ENCODE data around the gene TMCC3. TPM values are rescaled to one million over a fixed set of nuclear protein-coding genes. Genes with fewer than 3 reads are reported as not detected.

Gene TMCC3
- total RNA-seq, 1 experiment from 2014 or later = 0.62 TPM

GRCh38 chr12:94590428-94590827 lies 59.9 kb downstream of the TMCC3 start:
- DNase-seq = peak; percentile 54
- Histone ChIP-seq H3K27me3 (ENCODE audit: control insufficient read depth, insufficient read depth, low read length) (no peaks in the 10 kb centered on the region), H3K36me3 (replicated peaks; ENCODE audit: control insufficient read depth, insufficient read depth, low read length) (no peaks in the 10 kb centered on the region), H3K4me3 (ENCODE audit: insufficient read depth, low read depth, low read length) (no peak overlapping the region)

GRCh38 chr12:94589591-94590001 lies 60.8 kb downstream of the TMCC3 start:
- Histone ChIP-seq H3K36me3 (replicated peaks; ENCODE audit: control insufficient read depth, insufficient read depth, low read length) (no peaks in the 10 kb centered on the region), H3K4me3 (ENCODE audit: insufficient read depth, low read depth, low read length) (no peak overlapping the region), H3K27me3 (ENCODE audit: control insufficient read depth, insufficient read depth, low read length) (no peaks in the 10 kb centered on the region)
- no peak for DNase-seq

GRCh38 chr12:94588346-94588745 lies 62.0 kb downstream of the TMCC3 start:
- Histone ChIP-seq H3K4me3 (ENCODE audit: insufficient read depth, low read depth, low read length) (no peak overlapping the region), H3K36me3 (replicated peaks; ENCODE audit: control insufficient read depth, insufficient read depth, low read length) (no peaks in the 10 kb centered on the region), H3K27me3 (ENCODE audit: control insufficient read depth, insufficient read depth, low read length) (no peaks in the 10 kb centered on the region)
- no peak for DNase-seq

DNA sequence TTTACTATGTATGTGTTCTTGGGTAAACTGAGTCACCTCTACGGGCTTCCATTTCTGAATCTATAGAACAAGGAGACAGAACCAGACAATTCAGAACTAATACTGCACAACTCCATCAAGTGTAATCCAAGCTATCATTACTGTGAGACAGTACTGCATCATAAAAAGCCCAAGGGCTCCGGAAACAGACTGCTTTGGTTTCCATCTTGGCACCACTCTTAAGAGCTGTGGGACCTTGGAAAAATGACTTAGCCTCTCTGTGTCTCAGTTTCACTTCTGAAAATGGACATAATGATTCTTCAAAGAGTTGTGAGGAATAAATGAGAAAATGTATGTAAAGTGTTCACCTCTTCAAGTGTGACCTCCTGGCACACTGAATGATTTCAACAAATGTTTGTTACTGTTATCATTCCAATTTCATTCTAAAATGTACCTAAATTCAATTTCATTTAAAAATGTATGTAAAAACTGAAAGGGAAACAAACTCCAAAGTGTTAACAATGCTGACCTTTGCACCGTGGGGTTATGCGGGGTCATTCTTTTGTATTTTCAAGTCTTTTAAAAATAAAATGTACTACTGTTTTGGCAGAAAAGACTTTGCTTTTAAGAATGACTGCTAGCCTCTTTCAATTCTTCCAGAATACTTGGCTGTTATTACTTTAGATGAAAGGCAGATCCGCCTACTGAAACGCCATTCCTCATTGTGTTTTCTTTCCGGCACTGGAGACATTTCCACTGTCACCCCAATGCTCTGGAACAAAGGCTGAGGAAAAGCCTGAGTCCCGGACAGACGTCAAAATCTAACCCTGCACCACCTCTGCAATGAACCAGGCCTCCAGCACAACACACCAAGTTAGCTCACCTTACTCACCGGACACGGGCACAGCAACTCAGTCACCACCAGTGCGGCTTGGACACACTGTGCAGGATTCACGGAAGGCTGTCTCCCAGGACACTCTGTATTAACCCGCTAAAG lies 62.8 kb downstream of the TMCC3 start:
- no peaks in the 10 kb centered on the region for H3K27me3 ChIP-seq (ENCODE audit: control insufficient read depth, insufficient read depth, low read length)
- DNase-seq = no peak
- no peaks in the 10 kb centered on the region for H3K36me3 ChIP-seq (replicated peaks; ENCODE audit: control insufficient read depth, insufficient read depth, low read length)
- no peak overlapping the region for H3K4me3 ChIP-seq (ENCODE audit: insufficient read depth, low read depth, low read length)

- Histone ChIP-seq H3K36me3 (replicated peaks; ENCODE audit: control insufficient read depth, insufficient read depth, low read length) (no peaks in the 10 kb centered on the region), H3K27me3 (ENCODE audit: control insufficient read depth, insufficient read depth, low read length) (no peaks in the 10 kb centered on the region), H3K4me3 (ENCODE audit: insufficient read depth, low read depth, low read length) (no peak overlapping the region)
- no peak for DNase-seq
These were observed 63.6 kb downstream of the TMCC3 start for GRCh38 chr12:94586589-94587259.

- Histone ChIP-seq H3K36me3 (replicated peaks; ENCODE audit: control insufficient read depth, insufficient read depth, low read length) (no peaks in the 10 kb centered on the region), H3K27me3 (ENCODE audit: control insufficient read depth, insufficient read depth, low read length) (no peaks in the 10 kb centered on the region), H3K4me3 (ENCODE audit: insufficient read depth, low read depth, low read length) (no peak overlapping the region)
- DNase-seq = no peak
These were observed 64.7 kb downstream of the TMCC3 start for GRCh38 chr12:94585626-94586025.

DNA sequence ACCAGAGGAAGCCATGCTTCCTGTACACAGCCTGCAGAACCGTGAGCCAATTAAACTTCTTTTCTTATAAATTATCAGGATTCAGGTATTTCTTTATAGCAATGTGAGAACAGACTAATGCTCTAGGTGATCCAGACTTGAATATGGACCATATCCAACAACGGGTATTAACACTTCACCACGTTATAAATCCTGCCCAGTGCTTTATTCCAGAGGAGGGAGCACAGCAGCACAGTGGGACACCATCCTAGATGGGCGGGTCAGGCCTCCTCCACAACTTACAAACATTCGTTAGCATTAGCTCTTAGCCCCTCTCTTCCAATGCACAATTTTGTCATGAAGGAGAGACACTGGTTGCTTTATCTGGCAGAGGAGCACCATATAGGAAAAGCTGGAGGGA lies 66.0 kb downstream of the TMCC3 start:
- H3K4me3 ChIP-seq (ENCODE audit: insufficient read depth, low read depth, low read length) = no peak overlapping the region
- DNase-seq = no peak
- no peaks in the 10 kb centered on the region for H3K36me3 ChIP-seq (replicated peaks; ENCODE audit: control insufficient read depth, insufficient read depth, low read length)
- no peaks in the 10 kb centered on the region for H3K27me3 ChIP-seq (ENCODE audit: control insufficient read depth, insufficient read depth, low read length)

GRCh38 chr12:94582591-94582990 lies 67.8 kb downstream of the TMCC3 start:
- Histone ChIP-seq H3K27me3 (ENCODE audit: control insufficient read depth, insufficient read depth, low read length) (no peaks in the 10 kb centered on the region), H3K36me3 (replicated peaks; ENCODE audit: control insufficient read depth, insufficient read depth, low read length) (no peaks in the 10 kb centered on the region), H3K4me3 (ENCODE audit: insufficient read depth, low read depth, low read length) (no peak overlapping the region)
- no peak for DNase-seq

DNA sequence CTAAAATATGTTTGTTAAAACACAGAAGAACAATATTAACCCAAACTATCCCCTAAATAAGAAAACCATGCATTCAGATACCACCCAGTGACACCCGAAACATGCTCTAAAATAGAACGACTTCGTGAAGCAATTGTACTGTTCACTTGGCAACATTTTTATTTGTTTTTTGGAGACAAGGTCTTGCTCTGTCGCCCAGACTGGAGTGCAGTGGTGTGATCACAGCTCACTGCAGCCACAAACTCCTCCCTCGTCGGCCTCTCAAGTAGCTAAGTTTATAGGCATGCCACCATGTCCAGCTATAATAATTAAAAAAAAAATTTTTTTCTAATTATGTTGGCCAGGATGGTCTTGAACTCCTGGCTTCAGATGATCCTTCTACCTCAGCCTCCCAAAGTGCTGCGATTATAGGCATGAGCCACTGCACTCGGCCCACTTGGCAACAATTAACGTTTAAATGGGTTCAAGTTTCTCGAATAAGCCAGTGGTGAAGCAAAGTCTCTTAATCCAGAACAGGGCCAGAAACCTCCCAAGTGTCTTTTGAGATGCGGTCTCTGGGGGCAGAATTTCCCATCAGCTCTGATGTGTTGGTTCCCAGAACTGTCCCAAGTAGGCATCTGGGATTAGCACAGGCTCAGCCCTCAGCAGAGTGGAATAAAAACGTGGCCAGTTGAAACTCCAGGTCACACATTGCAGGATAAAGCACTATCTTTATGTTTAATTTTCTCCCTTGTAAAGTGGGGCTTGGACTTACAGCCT lies 74.5 kb downstream of the TMCC3 start:
- H3K27me3 ChIP-seq (ENCODE audit: control insufficient read depth, insufficient read depth, low read length) = no peaks in the 10 kb centered on the region
- no peak overlapping the region for H3K4me3 ChIP-seq (ENCODE audit: insufficient read depth, low read depth, low read length)
- no peaks in the 10 kb centered on the region for H3K36me3 ChIP-seq (replicated peaks; ENCODE audit: control insufficient read depth, insufficient read depth, low read length)
- peak; percentile 38 for DNase-seq

DNA sequence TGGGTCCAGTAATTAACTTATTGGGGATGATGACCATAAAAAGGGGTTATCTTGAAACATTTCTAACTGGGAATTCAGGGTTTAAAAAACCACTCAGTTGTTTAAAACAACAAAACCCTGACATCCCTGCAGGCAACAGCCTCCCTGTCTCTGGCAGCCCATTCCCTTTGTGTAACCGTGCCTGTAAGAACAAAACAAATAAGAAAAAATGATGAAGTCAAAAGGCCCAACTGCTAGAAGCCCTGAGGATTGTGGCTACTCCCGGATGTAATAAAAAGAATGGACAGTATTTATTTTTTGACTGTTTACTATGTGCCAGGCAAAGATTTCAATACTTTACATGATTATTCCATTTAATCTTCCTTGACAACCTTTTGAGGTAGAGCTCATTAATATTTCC lies 75.3 kb downstream of the TMCC3 start:
- Histone ChIP-seq H3K36me3 (replicated peaks; ENCODE audit: control insufficient read depth, insufficient read depth, low read length) (no peaks in the 10 kb centered on the region), H3K27me3 (ENCODE audit: control insufficient read depth, insufficient read depth, low read length) (no peaks in the 10 kb centered on the region), H3K4me3 (ENCODE audit: insufficient read depth, low read depth, low read length) (no peak overlapping the region)
- DNase-seq = no peak

DNA sequence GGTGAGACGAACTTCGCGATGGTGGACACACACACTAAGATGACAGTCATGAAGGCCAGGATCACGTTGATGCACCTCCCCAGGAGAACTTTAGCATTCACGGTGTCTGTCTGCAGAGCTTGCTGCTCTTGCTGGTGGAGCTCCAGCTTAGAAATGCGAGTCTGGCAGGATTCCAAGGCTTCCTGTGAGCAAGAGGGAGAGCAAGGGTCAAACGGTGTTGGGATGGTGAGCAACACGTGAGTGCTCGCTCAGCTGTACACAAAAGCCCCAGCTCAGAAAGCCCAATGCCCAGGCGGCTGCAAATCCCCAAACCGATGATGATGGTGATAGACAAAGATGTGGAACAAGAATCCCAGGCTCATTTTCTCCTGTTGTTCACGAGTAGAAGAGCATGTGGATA lies 78.8 kb downstream of the TMCC3 start:
- Histone ChIP-seq H3K27me3 (ENCODE audit: control insufficient read depth, insufficient read depth, low read length) (no peaks in the 10 kb centered on the region), H3K36me3 (replicated peaks; ENCODE audit: control insufficient read depth, insufficient read depth, low read length) (no peaks in the 10 kb centered on the region), H3K4me3 (ENCODE audit: insufficient read depth, low read depth, low read length) (no peak overlapping the region)
- no peak for DNase-seq

DNA sequence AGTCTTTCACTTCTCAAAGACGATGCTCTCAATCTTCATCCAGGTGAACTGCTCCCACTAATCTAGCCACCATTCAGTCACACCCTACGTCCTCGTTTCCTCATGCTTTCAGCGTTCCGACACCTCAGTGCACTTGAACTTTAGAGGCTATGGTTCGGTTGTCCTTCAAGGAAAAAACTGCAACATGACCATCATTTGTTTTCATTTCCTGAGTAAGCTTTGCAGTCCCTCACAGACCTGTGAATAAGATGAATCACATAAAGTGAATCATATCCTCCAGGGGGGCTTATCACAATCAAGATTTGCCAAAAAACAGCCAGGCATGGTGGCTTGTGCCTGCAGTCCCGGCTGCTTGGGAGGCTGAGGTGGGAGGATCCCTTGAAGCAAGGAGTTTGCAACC lies 80.2 kb downstream of the TMCC3 start:
- Histone ChIP-seq H3K27me3 (ENCODE audit: control insufficient read depth, insufficient read depth, low read length) (no peaks in the 10 kb centered on the region), H3K36me3 (replicated peaks; ENCODE audit: control insufficient read depth, insufficient read depth, low read length) (no peaks in the 10 kb centered on the region), H3K4me3 (ENCODE audit: insufficient read depth, low read depth, low read length) (no peak overlapping the region)
- no peak for DNase-seq

DNA sequence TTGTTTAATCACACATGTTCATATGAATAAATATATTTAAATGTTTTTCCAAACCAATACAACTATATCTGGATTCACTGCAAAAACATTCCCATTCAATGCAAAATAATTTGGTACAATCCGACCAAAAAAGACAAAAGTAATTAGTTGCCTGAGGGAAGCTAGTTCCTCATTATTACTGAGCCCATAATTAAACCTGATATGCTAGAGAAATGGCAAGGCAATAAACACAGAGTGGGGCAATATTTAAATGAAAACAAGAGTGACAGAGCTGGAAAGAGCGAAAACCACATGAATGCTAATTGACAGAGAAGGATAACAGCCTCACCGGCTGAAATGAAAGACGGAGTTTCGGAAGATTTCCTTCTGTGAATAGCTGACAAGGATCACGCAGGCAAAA lies 82.6 kb downstream of the TMCC3 start:
- DNase-seq = no peak
- no peaks in the 10 kb centered on the region for H3K36me3 ChIP-seq (replicated peaks; ENCODE audit: control insufficient read depth, insufficient read depth, low read length)
- no peaks in the 10 kb centered on the region for H3K27me3 ChIP-seq (ENCODE audit: control insufficient read depth, insufficient read depth, low read length)
- no peak overlapping the region for H3K4me3 ChIP-seq (ENCODE audit: insufficient read depth, low read depth, low read length)

- Histone ChIP-seq H3K4me3 (ENCODE audit: insufficient read depth, low read depth, low read length) (no peak overlapping the region), H3K36me3 (replicated peaks; ENCODE audit: control insufficient read depth, insufficient read depth, low read length) (no peaks in the 10 kb centered on the region), H3K27me3 (ENCODE audit: control insufficient read depth, insufficient read depth, low read length) (no peaks in the 10 kb centered on the region)
- DNase-seq = no peak
These were observed 84.0 kb downstream of the TMCC3 start for GRCh38 chr12:94566345-94566744.

Data from H7 (cell line).